ENCODE results near the gene RHBG. TPM values are rescaled to one million over a fixed set of nuclear protein-coding genes. Genes with fewer than 3 reads are reported as not detected.

RHBG gene
- total RNA-seq, 1 donor from 2014 or later: not detected

DNA sequence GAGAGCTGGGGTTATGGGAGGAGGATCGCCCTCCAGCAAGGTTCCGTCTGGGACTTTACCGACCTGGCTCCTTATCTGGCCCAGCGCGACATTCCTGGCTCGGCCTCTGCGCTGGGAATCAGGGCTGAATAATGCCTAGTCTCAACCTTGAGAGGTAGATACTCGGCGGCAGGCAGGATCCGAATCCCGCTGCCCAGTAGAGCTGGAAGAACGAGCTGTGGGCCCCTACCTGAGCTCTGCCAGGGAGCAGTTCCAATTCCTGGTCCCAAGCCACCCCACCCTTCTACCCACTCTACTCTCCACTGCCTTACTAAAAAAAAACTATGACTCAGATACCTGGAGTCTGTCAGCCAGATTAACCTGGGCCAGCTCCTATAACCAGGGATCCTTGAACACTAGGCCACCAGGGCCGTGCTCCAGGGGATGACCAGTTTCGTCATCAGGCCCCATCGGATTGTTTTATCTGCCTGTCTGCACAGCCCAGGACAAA is 53.6 kb downstream of the RHBG start:
- Histone ChIP-seq H3K4me1 (peaks cover 30% of the 10 kb centered on the region), H3K36me3 (no peaks in the 10 kb centered on the region), H3K27me3 (ENCODE audit: low read depth) (peaks cover 100% of the 10 kb centered on the region), H3K4me3 (no peak overlapping the region), H3K9me3 (replicated peaks) (no peaks in the 10 kb centered on the region), H3K27ac (replicated peaks) (no peak overlapping the region)
- TF ChIP-seq, protein P1, sequence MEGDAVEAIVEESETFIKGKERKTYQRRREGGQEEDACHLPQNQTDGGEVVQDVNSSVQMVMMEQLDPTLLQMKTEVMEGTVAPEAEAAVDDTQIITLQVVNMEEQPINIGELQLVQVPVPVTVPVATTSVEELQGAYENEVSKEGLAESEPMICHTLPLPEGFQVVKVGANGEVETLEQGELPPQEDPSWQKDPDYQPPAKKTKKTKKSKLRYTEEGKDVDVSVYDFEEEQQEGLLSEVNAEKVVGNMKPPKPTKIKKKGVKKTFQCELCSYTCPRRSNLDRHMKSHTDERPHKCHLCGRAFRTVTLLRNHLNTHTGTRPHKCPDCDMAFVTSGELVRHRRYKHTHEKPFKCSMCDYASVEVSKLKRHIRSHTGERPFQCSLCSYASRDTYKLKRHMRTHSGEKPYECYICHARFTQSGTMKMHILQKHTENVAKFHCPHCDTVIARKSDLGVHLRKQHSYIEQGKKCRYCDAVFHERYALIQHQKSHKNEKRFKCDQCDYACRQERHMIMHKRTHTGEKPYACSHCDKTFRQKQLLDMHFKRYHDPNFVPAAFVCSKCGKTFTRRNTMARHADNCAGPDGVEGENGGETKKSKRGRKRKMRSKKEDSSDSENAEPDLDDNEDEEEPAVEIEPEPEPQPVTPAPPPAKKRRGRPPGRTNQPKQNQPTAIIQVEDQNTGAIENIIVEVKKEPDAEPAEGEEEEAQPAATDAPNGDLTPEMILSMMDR (IDR thresholded peaks at IDR 0.05; ENCODE audit: borderline replicate concordance): no peak
- intact Hi-C loops (cut with micrococcal nuclease): no loop called here
- no peak for DNase-seq

GRCh38 chr1:156423422-156424352 is 54.7 kb downstream of the RHBG start:
- Histone ChIP-seq H3K36me3 (no peaks in the 10 kb centered on the region), H3K27ac (replicated peaks) (no peak overlapping the region), H3K9me3 (replicated peaks) (no peaks in the 10 kb centered on the region), H3K4me1 (peaks cover 30% of the 10 kb centered on the region), H3K4me3 (no peak overlapping the region), H3K27me3 (ENCODE audit: low read depth) (peaks cover 100% of the 10 kb centered on the region)
- TF ChIP-seq, protein P1 (IDR thresholded peaks at IDR 0.05; ENCODE audit: borderline replicate concordance): no peak
- intact Hi-C loops (cut with micrococcal nuclease): no loop called here
- no peak for DNase-seq

GRCh38 chr1:156424806-156425432 is 55.9 kb downstream of the RHBG start:
- no peak for DNase-seq
- Histone ChIP-seq H3K9me3 (replicated peaks) (no peaks in the 10 kb centered on the region), H3K4me1 (peaks cover 28% of the 10 kb centered on the region), H3K36me3 (no peaks in the 10 kb centered on the region), H3K4me3 (no peak overlapping the region), H3K27me3 (ENCODE audit: low read depth) (peaks cover 100% of the 10 kb centered on the region), H3K27ac (replicated peaks) (no peak overlapping the region)
- TF ChIP-seq, protein P1 (IDR thresholded peaks at IDR 0.05; ENCODE audit: borderline replicate concordance): no peak
- intact Hi-C loops (cut with micrococcal nuclease): loop anchor here (5.0 kb wide), 1 partner anchor 38 kb away; no protein-coding TSS in a partner anchor

- TF ChIP-seq, protein P1 (IDR thresholded peaks at IDR 0.05; ENCODE audit: borderline replicate concordance): no peak
- Histone ChIP-seq H3K9me3 (replicated peaks) (no peaks in the 10 kb centered on the region), H3K4me3 (no peak overlapping the region), H3K27me3 (ENCODE audit: low read depth) (peaks cover 100% of the 10 kb centered on the region), H3K4me1 (peaks cover 18% of the 10 kb centered on the region), H3K27ac (replicated peaks) (no peak overlapping the region), H3K36me3 (no peaks in the 10 kb centered on the region)
- DNase-seq: no peak
- intact Hi-C loops (cut with micrococcal nuclease): loop anchor here (5.0 kb wide), 1 partner anchor 39 kb away; no protein-coding TSS in a partner anchor
These were observed 56.9 kb downstream of the RHBG start for GRCh38 chr1:156425943-156426342.

- Histone ChIP-seq H3K4me3 (no peak overlapping the region), H3K9me3 (replicated peaks) (no peaks in the 10 kb centered on the region), H3K4me1 (no peaks in the 10 kb centered on the region), H3K36me3 (no peaks in the 10 kb centered on the region), H3K27ac (replicated peaks) (no peak overlapping the region), H3K27me3 (ENCODE audit: low read depth) (peaks cover 100% of the 10 kb centered on the region)
- TF ChIP-seq, protein P1 (IDR thresholded peaks at IDR 0.05; ENCODE audit: borderline replicate concordance): no peak
- intact Hi-C loops (cut with micrococcal nuclease): loop anchor here (5.0 kb wide), 1 partner anchor 41 kb away; no protein-coding TSS in a partner anchor
- no peak for DNase-seq
These were observed 58.9 kb downstream of the RHBG start for GRCh38 chr1:156427957-156428356.

All from left ventricle myocardium inferior (tissue), 1 donor.